IPS-NIHi11 (cell line): ENCODE results near the gene TBL1X.
"Not testable (repeated sequence)": the region's sequence is repeated elsewhere in the genome, so short reads cannot be mapped to it uniquely, and the experiment has no call there.

ENCODE experiments used
- DNase-seq: peaks from one replicate; pipeline ENCODE4 v3.0.0; 2012; ENCODE audit warnings: mixed read lengths, low spot score

TBL1X gene

DNA sequence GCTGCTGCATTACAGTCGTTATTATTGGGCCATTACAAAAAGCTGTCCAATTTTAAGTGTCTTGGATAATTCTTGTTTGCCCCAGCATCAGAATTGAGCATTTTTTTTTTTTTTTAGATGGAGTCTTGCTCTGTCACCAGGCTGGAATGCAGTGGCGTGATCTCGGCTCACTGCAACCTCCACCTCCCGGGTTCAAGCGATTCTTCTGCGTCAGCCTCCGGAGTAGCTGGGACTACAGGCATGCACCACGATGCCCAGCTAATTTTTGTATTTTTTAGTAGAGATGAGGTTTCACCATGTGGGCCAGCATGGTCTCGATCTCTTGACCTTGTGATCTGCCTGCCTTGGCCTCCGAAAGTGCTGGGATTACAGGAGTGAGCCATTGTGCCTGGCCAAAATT, 71.3 kb downstream of the TBL1X start:
- DNase-seq: not testable (repeated sequence)

DNA sequence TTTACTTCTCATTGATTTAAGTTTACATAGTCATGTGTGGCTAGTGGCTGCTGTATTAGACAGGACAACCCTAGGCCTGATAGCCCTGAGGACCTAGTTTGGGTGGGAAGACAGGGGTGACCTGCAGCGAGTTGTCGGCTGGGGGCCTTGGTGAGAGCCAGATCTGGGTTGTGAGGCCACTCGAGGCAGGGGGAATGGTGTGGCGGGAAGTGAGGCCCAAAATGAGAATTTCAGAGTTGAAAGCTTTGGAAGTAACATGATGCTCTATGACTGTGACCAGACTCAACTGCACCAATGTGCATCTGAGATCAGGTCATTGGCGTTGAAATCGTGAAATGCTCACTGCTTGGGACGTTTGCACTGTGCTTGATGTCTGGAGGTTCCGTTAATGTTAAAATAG, 72.9 kb downstream of the TBL1X start:
- DNase-seq: no peak

DNA sequence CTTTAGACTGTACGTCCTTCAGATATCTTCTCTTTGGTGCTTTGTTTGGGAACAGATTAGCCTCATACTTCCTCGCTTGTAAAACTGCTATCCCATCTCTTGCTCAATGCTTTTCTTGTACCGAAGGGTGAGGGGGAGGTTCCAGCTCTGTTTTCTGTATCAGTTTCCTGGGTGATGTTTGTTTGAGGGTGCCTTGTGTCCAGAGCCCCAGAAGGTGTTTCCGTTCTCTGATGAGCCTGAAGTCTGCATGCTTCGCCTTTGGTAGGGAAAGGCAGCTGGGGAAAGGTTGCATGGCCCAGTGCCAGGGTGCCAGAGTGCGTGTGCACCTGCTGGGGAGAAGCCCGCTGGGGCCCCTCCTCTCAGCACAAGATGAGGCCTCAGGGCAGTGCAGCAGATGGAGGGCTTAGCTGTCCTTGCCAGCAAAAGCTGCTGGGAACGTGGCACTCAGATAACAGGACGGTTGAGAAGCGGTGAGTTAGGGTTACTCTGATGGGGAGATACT, 73.7 kb downstream of the TBL1X start:
- DNase-seq: no peak

- DNase-seq: no peak
Measured at GRCh38 chrX:9539605-9540387, 74.9 kb downstream of the TBL1X start.

DNA sequence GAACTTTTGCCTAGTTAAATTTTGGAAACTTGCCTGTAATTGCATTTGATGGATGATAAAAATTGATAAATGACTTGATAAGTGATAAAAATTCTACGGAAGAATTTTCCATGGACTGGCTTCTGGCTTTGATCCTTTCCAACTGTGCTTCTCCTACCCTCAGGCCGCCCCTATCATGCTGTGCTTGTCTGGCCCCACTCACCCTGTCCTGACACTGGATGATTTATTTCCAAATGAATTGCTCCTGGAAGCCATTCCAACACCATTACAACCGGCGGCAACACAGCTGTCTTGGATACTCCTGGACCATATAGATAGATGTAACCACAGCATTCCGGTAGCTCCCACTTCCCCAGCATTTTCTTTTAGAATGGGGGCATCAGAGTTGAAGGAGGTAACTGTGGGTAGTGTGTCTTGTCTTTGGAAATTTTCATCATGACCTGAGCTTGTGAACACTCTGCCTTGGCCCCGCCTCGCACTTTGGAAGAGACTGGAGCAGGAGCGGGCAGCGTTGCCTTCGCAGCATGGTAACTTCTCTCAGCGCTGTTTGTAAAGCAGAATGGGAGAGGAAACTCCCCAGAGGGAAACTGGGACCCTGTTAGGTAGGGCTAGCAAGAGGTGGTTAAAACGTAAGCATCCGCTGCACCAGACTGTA, 77.4 kb downstream of the TBL1X start:
- no peak for DNase-seq

DNA sequence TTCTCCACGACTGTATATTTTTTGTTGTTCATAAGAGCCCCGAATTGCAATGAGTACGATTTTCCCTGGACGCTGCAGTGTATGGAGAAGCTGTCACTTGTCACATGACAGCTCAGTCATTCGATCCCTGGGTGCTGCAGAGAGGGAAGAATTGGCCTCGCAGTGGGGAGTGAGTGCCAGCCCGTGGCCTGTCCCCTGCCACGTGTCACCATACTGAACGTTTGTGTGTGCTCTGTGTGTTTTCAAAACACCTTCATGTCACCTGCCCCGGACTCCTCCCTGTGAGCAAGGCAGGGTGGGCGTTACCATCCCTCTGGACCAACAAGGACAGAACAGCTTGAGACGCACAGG, 77.9 kb downstream of the TBL1X start:
- DNase-seq: no peak

- no peak for DNase-seq
Measured at GRCh38 chrX:9555354-9555753, 90.5 kb downstream of the TBL1X start.

GRCh38 chrX:9557091-9557490, 92.2 kb downstream of the TBL1X start:
- DNase-seq: no peak

- DNase-seq: no peak
Measured at GRCh38 chrX:9557521-9557920, 92.7 kb downstream of the TBL1X start.

DNA sequence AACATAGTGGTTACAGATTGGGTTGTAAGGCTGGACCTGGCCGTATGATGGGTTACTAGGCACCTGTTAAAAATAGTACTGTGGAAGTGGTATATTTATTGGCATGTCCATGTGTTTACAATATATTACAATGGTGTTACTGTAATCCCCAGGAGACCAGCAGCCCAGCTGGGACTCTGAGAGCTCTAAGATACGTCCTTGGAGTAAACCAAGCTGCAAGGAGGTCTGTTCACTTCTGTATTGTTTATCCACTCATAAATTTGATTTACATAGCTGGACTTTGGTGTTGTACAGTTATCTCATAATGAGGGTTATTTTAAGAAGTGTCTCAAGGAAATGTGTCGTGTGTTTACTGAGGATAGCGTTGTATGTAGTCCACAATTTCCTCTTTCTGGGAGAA, 93.8 kb downstream of the TBL1X start:
- DNase-seq: no peak

- no peak for DNase-seq
Measured at GRCh38 chrX:9560219-9560618, 95.4 kb downstream of the TBL1X start.

DNA sequence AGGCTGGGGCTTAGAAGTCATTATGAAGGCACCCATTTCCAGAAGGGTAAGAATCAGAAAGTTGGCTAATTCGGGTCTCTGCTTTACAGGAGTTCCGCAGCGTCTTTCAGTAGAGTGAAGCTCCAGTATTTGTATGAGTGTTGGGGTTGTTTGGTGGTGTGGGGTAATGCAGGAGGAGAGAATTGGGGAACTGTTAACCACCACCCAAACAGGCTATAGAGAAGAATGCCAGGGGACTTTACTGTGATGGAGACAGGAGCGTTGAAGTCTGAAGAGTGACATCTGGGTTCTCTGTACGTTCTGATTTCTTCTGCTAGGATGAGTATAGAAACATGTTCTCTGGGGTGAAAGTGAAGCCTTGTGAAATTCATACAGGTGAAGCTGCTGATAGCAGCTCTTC, 96.3 kb downstream of the TBL1X start:
- no peak for DNase-seq

- no peak for DNase-seq
Measured at GRCh38 chrX:9562851-9563250, 98.0 kb downstream of the TBL1X start.

DNA sequence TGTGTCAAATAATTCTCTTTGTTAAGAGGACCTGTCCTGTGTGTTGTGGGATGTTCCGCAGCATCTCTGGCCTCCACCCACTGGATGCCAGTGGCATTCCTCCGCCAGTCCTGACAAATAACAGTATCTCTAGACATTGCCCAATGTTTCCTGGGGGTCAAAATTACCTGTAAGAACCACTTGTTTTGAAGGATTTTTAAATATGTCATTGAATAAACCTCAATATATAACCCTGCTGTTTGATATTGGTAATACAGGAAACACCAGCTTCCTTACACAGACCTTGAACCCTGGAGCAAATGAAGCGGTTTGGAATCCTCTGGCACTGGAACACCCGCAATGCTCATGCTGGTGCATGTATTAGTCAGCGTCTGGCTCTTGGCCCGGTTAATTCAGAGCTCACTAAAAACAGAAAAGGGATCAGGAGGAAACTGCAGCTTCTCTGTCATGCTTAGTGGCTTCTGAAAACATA, 101.3 kb downstream of the TBL1X start:
- DNase-seq: no peak

DNA sequence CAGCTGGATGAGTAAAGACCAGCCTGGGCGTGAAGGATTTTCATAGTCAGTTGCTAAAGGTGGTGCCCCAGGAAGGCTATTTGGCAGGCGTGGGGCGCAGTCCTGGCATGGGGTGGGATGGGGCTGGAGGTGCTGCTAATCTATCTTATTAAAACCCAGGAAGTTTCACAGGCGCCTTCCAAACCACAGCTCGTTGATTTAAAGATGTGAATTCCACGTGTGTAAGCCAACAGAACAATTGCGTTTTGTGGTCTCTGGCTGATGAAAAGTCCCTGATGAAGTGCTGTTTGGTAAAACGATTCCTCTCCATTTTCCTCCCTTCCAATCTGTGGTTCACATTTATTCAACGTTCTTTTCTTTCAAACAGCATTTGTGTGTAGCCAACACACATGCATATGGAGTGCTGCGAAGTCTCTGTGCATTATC, 105.0 kb downstream of the TBL1X start:
- no peak for DNase-seq

DNA sequence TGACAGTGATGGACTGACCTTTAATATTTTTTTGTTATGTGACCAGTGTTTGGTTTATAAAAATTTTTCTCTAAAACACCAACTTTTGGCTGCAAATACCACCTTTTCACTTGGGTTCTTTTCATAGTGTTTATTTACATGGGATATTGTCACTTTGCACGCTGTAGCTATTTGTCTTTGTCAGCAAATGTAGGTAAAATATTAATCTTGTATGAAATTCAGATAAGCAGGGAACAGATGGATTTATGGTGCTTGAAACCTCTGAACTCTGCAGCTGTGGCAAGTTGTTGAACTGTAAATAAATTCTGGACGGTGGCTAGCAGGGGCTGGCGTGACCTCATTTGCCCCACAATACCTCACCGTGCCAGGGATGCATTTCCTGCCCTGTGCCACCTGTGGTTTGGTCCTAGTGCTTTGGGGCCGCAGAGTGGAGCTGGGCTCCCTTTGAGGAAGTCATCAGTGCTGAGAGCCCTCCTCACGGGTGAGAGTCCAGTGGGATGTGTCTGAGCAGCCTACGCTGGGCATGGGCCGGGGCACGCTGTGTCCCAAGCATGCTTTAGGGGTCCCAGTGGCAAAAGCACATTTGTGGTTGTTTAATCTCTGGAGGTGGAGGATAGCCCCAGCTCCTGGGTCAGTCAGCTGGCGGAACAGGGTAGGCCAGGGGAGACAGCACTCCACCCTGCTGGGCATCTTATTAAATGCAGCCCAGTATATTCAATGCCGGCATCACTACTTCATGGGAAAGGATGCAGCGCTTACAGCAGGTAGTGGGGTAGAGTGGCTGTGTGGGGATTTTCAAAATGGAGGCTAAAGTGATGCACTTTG, 108.6 kb downstream of the TBL1X start:
- DNase-seq: no peak

DNA sequence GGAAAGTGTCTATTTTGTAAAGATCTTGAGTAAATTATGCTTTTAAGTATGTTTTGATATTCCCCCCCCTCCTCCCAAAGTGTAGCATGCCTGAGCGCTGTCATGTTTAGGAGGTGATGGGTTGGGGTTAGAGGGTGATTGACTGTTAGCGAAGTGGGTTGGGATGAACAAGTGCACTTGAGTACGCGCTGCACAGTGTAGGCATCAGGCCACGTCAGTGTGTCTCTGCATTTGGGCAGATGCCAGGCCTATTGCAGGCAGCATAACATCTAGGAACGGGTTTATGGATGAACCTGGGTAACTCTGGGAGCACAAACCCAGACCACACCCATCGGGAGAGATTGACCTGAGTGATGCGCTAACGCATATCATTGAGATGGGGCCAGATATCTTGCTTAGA, 111.2 kb downstream of the TBL1X start:
- no peak for DNase-seq

DNA sequence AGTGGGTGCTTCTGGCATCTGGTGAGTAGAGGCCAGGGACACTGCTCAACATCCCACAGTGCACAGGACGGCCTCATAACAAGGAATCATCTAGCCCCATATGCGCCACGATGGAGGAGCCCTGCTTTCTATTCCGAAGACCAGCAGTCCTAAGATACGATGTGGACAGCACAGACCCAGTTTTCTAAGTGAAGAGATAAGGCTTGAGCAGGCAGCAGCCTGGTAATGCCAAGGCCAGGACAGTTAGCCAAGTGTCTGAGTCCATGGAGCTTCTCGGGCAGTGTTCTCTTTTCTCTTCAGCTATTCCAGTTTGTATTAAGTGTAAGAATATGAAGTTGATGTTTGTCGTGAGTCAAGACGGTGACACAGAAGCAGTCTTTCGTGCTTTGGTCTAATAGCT, 112.7 kb downstream of the TBL1X start:
- no peak for DNase-seq

- no peak for DNase-seq
Measured at GRCh38 chrX:9578083-9578779, 113.4 kb downstream of the TBL1X start.

DNA sequence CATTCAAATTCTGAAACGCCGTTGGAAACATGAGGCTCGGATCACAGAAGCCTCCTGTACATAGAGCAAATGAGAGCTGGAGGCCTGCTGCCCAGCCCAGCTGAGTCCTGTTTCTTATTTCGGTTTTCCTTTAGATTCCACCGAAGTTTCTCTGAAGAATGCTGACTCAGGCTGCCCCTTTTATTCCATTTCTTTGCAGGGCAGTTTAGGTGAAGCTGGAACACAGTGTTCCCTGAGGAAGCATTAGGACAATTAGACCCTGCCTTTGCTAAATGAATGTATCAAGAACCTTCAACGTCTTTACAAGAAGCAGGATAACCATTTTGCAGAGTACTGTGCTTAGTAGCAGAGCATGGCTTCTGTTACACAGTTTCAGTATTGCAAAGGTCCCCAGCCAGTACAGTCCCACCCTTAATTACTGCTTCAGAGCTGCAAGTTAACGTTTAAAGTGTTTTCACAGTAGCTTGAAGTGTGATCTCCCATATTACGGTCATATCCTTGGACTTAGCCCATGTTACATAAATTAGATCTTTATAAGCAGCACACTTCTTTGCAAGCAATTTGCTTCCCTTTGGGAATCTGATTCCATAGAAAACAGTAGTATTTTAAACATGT, 117.0 kb downstream of the TBL1X start:
- no peak for DNase-seq

DNA sequence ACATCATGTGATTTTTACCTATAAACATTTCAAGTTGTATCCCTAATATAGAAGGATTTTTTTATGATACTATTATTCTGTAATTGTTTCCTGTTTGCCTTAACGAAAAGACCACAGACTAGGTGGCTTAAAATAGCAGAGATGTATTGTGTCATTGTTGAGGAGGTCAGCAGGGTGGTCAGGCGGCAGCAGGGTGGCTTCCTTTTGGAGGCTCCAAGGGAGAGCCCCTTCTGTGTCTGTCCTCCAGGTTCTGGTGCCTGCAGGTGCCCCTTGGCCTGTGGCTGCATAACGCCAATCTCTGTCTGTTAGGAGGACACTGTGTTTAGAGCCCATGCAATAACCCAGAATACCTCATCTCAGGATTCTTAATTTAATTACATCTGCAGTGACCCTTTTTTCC, 118.1 kb downstream of the TBL1X start:
- DNase-seq: no peak

DNA sequence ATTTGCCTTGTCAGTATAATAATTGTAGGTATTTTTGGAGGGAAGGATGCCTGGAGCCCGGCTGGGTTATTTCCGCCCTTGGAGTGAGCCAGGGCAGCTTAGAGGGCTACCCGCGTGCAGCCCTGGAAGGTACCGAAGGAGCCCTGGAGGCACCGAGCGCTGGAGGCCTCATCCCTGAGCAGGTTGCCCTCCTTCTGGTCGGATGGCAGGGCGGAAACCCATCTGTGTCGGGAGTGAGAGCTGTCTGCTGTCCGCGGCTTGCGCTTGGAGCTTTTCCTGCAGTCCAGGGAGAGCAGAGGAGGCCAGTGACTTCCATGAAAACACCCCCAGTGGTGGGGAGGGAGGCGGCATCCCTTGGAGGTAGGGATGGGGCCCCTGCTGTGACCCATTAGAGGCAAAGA, 122.1 kb downstream of the TBL1X start:
- DNase-seq: peak; percentile 22
